SK-N-SH (cell line): ENCODE results near the gene SAMD4B. TPM values are rescaled to one million over a fixed set of nuclear protein-coding genes. Genes with fewer than 3 reads are reported as not detected.

Source experiments
- CTCF ChIA-PET: fragments of 300-600, 350-600 bp; formaldehyde crosslinking; extraction: SDS; loops from one replicate; lab custom pipeline; 2021; lab: Yijun Ruan, JAX
- POLR2A ChIA-PET: fragments of 350-600 bp; sonication (Branson Sonifier 250); formaldehyde crosslinking; extraction: SDS; loops from one replicate; lab custom pipeline; 2020; ENCODE audit warnings: antibody characterized with exemption, inconsistent platforms; lab: Yijun Ruan, JAX
- DNase-seq: peaks from one replicate; pipeline ENCODE4 v3.0.0; 2012
- H2AFZ ChIP-seq: fragments of 200-600 bp; sonication (generic); 2 replicates; pipeline ENCODE4 v1.8.1; 2016; ENCODE audit warnings: antibody characterized with exemption, mild to moderate bottlenecking, low read depth
- H3F3A ChIP-seq: fragments of 200-600 bp; sonication (generic); replicated peaks from 2 replicates; pipeline ENCODE3; 2016; ENCODE audit warnings: antibody characterized with exemption, mild to moderate bottlenecking; ENCODE audit not compliant: insufficient read depth
- H3K27ac ChIP-seq, 2 experiments: fragments of 200-500 bp in 1 of 2; fragments of 200-600 bp in 1 of 2; sonication (Bioruptor generic) in 1 of 2; sonication (generic), shearing (Covaris generic) in 1 of 2; 2 replicates each; pipeline versions ENCODE4 v1.5.1 to v1.6.1; 2014 to 2016; ENCODE audit warnings: low read depth in 2 of 2, inconsistent platforms in 1 of 2, low read length in 1 of 2, mild to moderate bottlenecking in 1 of 2, mixed read lengths in 1 of 2
- H3K27me3 ChIP-seq: fragments of 200-600 bp; sonication (generic), shearing (Covaris generic); 2 replicates; pipeline ENCODE4 v1.6.1; 2016; ENCODE audit warnings: mixed run types; ENCODE audit not compliant: insufficient read depth
- H3K36me3 ChIP-seq, 2 experiments: fragments of 200-500 bp in 1 of 2; fragments of 200-600 bp in 1 of 2; sonication (Bioruptor generic) in 1 of 2; sonication (generic) in 1 of 2; replicated peaks in 1 of 2; 2 replicates each; pipeline versions ENCODE3 to v1.5.1; 2014 to 2016; ENCODE audit warnings: low read length in 1 of 2, mild to moderate bottlenecking in 1 of 2; ENCODE audit not compliant: insufficient read depth in 2 of 2, control insufficient read depth in 1 of 2
- H3K4me1 ChIP-seq, 2 experiments: fragments of 200-500 bp in 1 of 2; fragments of 200-600 bp in 1 of 2; sonication (Bioruptor generic) in 1 of 2; sonication (generic), shearing (Covaris generic) in 1 of 2; 2 replicates each; pipeline versions ENCODE4 v1.5.1 to v1.6.1; 2014 to 2016; ENCODE audit warnings: low read depth in 1 of 2, low read length in 1 of 2, mixed run types in 1 of 2; ENCODE audit not compliant: insufficient read depth in 2 of 2, control insufficient read depth in 1 of 2
- H3K4me2 ChIP-seq: fragments of 200-600 bp; sonication (generic), shearing (Covaris generic); 2 replicates; pipeline ENCODE4 v1.6.1; 2017; ENCODE audit warnings: mixed run types
- H3K4me3 ChIP-seq, 2 experiments: fragments of 200-500 bp in 1 of 2; fragments of 200-600 bp in 1 of 2; sonication (Bioruptor generic) in 1 of 2; sonication (generic), shearing (Covaris generic) in 1 of 2; 2 replicates each; pipeline versions ENCODE4 v1.5.1 to v1.8.1; 2014 to 2016; ENCODE audit warnings: low read depth in 2 of 2, inconsistent platforms in 1 of 2, low read length in 1 of 2, mild to moderate bottlenecking in 1 of 2, mixed read lengths in 1 of 2, moderate library complexity in 1 of 2
- H3K79me2 ChIP-seq: fragments of 200-600 bp; sonication (generic); 2 replicates; pipeline ENCODE4 v1.8.1; 2017; ENCODE audit warnings: mild to moderate bottlenecking; ENCODE audit not compliant: insufficient read depth
- H3K9ac ChIP-seq: fragments of 200-600 bp; sonication (generic); 2 replicates; pipeline ENCODE4 v1.6.1; 2017; ENCODE audit warnings: mixed run types
- H3K9me2 ChIP-seq: fragments of 200-600 bp; sonication (generic); 2 replicates; pipeline ENCODE4 v1.6.1; 2017; ENCODE audit warnings: mixed run types
- H3K9me3 ChIP-seq: fragments of 200-600 bp; sonication (generic); 2 replicates; pipeline ENCODE4 v1.6.1; 2017; ENCODE audit warnings: mixed run types, mild to moderate bottlenecking, moderate library complexity
- H4K20me1 ChIP-seq: fragments of 200-600 bp; sonication (generic); 2 replicates; pipeline ENCODE4 v1.6.1; 2017; ENCODE audit warnings: mild to moderate bottlenecking, mixed run types; ENCODE audit not compliant: insufficient read depth
- CHD2 ChIP-seq: fragments of 150-350 bp; IDR thresholded peaks from 2 replicates; pipeline ENCODE4 v1.6.1; 2018; ENCODE audit warnings: low read length; ENCODE audit not compliant: partially characterized antibody
- EZH2phosphoT487 ChIP-seq: fragments of 200-600 bp; sonication (generic); IDR thresholded peaks from 2 replicates; pipeline ENCODE4 v1.6.1; 2017; ENCODE audit warnings: low read depth, mixed run types, mild to moderate bottlenecking, antibody characterized with exemption, moderate library complexity, borderline replicate concordance
- FOSL2 ChIP-seq: IDR thresholded peaks from 2 replicates; pipeline ENCODE4 v1.4.0; 2012; ENCODE audit warnings: low read depth, mild to moderate bottlenecking, moderate library complexity, borderline replicate concordance
- GABPA ChIP-seq: IDR thresholded peaks from 2 replicates; pipeline ENCODE4 v1.4.0; 2012; ENCODE audit warnings: low read depth, mild to moderate bottlenecking
- MEF2A ChIP-seq: IDR thresholded peaks from 2 replicates; pipeline ENCODE4 v1.4.0; 2012; ENCODE audit warnings: low read depth, borderline replicate concordance
- MXI1 ChIP-seq: IDR thresholded peaks from 2 replicates; pipeline ENCODE4 v1.6.1; 2012; ENCODE audit warnings: mild to moderate bottlenecking, low read depth, low read length, improper control_type of control experiment
- NFIC ChIP-seq: IDR thresholded peaks from 2 replicates; pipeline ENCODE4 v1.4.0; 2012; ENCODE audit warnings: borderline replicate concordance
- NRF1 ChIP-seq: IDR thresholded peaks from 2 replicates; pipeline ENCODE4 v1.6.1; 2012; ENCODE audit warnings: low read depth, mild to moderate bottlenecking, low read length
- RAD21 ChIP-seq: IDR thresholded peaks from 2 replicates; pipeline ENCODE4 v1.6.1; 2012; ENCODE audit warnings: mild to moderate bottlenecking, low read length
- RCOR1 ChIP-seq: fragments of 150-350 bp; IDR thresholded peaks from 2 replicates; pipeline ENCODE4 v1.6.1; 2017; ENCODE audit warnings: antibody characterized with exemption, low read length
- RFX5 ChIP-seq: IDR thresholded peaks from 2 replicates; pipeline ENCODE4 v1.6.1; 2012; ENCODE audit warnings: mild to moderate bottlenecking, improper control_type of control experiment, low read length
- RXRA ChIP-seq: IDR thresholded peaks from 2 replicates; pipeline ENCODE4 v1.4.0; 2012; ENCODE audit warnings: low read depth, mild to moderate bottlenecking, borderline replicate concordance
- SIN3A ChIP-seq: IDR thresholded peaks from 2 replicates; pipeline ENCODE4 v1.6.1; 2012; ENCODE audit warnings: low read depth, mild to moderate bottlenecking, low read length, moderate library complexity, borderline replicate concordance
- TAF1 ChIP-seq: IDR thresholded peaks from 2 replicates; pipeline ENCODE4 v1.6.1; 2012; ENCODE audit warnings: low read depth, mild to moderate bottlenecking, low read length, moderate library complexity, borderline replicate concordance
- TCF12 ChIP-seq: IDR thresholded peaks from 2 replicates; pipeline ENCODE4 v1.4.0; 2012
- WGBS: methylation state at CpG from one replicate; pipeline ENCODE4 v1.1.6; 2017; ENCODE audit warnings: low lambda C conversion rate; 5-methylcytosine and 5-hydroxymethylcytosine counted together
- polyA plus RNA-seq, 3 experiments: library from polyadenylated mRNA; depleted of rRNA; stranded (reverse); fragments of >200 nt; gene quantifications; 2 replicates each; pipeline ENCODE4 v1.2.3, GENCODE V29; 2012
- TF ChIP-seq, protein P1 (sequence below): IDR thresholded peaks from 2 replicates; pipeline ENCODE4 v1.4.0; 2012; ENCODE audit warnings: low read depth
- TF ChIP-seq, protein P2 (sequence below): fragments of 200-600 bp; sonication (generic); IDR thresholded peaks from 2 replicates; pipeline ENCODE4 v1.6.1; 2017; ENCODE audit warnings: antibody characterized with exemption, mild to moderate bottlenecking, moderate library complexity
- TF ChIP-seq, protein P3 (sequence below): IDR thresholded peaks from 2 replicates; pipeline ENCODE4 v1.4.0; 2012; ENCODE audit warnings: low read depth, borderline replicate concordance

Gene SAMD4B
- polyA plus RNA-seq, 1 of the 3 experiments (the other 2 are of a cell fraction) = 83.0 TPM

DNA sequence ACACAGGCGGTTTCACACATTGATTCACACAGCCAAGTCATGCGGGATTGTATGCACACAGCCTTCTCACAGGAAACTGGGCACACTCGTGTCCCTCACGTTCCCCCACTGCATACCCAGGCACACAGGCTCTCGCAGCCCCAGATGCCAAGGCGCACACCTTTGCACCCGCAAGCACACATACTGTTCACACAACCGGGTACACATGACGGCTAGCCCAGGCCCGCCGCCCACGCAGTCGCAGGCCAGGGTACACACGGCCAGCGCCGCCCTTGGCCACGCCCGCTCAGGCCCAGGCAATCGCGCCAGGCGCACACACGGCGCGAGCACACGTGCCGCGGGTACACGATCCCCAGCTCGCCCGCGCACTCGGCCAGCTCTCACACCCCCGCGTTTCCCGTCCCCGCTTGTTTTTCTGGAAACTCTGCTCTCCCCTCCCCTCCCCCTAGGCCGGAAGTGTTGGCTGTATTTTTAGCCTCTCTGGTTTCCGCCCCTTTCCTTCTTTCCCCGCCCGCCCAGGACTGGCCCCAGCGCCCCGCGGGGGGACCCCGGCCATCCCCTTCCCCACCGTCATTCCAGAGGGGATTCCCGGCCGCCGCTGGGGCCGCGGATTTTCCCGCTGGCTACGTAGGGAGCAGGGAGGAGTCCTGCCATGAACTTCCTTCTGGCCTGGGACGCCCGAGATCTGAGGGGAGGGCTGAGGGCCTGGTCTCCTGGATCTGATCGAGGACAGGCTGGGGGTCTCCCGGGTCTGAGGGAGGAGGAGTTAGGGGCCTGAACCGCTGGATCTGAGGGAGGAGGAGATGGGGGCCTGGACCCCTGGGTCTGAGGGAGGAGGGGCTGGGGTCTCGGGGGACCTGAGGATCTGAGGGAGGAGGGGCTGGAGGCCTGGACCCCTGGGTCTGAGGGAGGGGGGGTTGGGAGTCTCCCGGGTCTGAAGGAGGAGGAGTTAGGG, 60.4 kb downstream of the SAMD4B start:
- Histone ChIP-seq H3K4me3 (peak overlapping the region; percentile 41 to 54), H3K9ac (peak overlapping the region; percentile 97), H3K9me3 (no peaks in the 10 kb centered on the region), H3K27ac (peak overlapping the region; percentile 77 to 100), H3K9me2 (no peaks in the 10 kb centered on the region), H4K20me1 (peaks cover 6% of the 10 kb centered on the region), H3K27me3 (no peaks in the 10 kb centered on the region), H3K36me3 (no peaks in the 10 kb centered on the region), H3K4me1 (peaks cover 17 to 36% of the 10 kb centered on the region in 2 experiments; a peak in 3 of 4 replicates), H2AFZ (peak overlapping the region; percentile 43; the same call in 1 of the 2 replicates), H3K4me2 (peak overlapping the region; percentile 98), H3F3A (peaks cover 43% of the 10 kb centered on the region), H3K79me2 (peaks cover 14% of the 10 kb centered on the region)
- TF ChIP-seq RAD21 = no peak
- peak; percentile 58 for TF ChIP-seq NRF1
- TF ChIP-seq MEF2A = peak; percentile 83; the same call in 1 of the 2 replicates
- TF ChIP-seq RFX5 = no peak
- TF ChIP-seq TAF1 = no peak; the same call in 1 of the 2 replicates
- TF ChIP-seq RXRA = no peak
- TF ChIP-seq, protein P1, sequence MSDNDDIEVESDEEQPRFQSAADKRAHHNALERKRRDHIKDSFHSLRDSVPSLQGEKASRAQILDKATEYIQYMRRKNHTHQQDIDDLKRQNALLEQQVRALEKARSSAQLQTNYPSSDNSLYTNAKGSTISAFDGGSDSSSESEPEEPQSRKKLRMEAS = peak; percentile 89; the same call in 1 of the 2 replicates
- TF ChIP-seq, protein P2, sequence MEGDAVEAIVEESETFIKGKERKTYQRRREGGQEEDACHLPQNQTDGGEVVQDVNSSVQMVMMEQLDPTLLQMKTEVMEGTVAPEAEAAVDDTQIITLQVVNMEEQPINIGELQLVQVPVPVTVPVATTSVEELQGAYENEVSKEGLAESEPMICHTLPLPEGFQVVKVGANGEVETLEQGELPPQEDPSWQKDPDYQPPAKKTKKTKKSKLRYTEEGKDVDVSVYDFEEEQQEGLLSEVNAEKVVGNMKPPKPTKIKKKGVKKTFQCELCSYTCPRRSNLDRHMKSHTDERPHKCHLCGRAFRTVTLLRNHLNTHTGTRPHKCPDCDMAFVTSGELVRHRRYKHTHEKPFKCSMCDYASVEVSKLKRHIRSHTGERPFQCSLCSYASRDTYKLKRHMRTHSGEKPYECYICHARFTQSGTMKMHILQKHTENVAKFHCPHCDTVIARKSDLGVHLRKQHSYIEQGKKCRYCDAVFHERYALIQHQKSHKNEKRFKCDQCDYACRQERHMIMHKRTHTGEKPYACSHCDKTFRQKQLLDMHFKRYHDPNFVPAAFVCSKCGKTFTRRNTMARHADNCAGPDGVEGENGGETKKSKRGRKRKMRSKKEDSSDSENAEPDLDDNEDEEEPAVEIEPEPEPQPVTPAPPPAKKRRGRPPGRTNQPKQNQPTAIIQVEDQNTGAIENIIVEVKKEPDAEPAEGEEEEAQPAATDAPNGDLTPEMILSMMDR = no peak
- TF ChIP-seq GABPA = no peak; the same call in none of the 2 replicates
- TF ChIP-seq CHD2 = peak; percentile 50
- peak; percentile 50; the same call in 1 of the 2 replicates for TF ChIP-seq SIN3A
- TF ChIP-seq EZH2phosphoT487 = no peak
- peak; percentile 30; the same call in 1 of the 2 replicates for TF ChIP-seq TCF12
- 0 out of 2 replicates have a peak, but pooled peaks have one; percentile 13 for TF ChIP-seq FOSL2
- peak; percentile 95 for TF ChIP-seq MXI1
- 0 out of 2 replicates have a peak, but pooled peaks have one; percentile 25 for TF ChIP-seq RCOR1
- peak; percentile 34; the same call in 1 of the 2 replicates for TF ChIP-seq NFIC
- TF ChIP-seq, protein P3, sequence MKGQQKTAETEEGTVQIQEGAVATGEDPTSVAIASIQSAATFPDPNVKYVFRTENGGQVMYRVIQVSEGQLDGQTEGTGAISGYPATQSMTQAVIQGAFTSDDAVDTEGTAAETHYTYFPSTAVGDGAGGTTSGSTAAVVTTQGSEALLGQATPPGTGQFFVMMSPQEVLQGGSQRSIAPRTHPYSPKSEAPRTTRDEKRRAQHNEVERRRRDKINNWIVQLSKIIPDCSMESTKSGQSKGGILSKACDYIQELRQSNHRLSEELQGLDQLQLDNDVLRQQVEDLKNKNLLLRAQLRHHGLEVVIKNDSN = peak; percentile 35; the same call in 1 of the 2 replicates
- ChIA-PET CTCF (interaction anchor here (0.9 to 6.5 kb wide), 4 partner anchors 9 to 444 kb away, joined by 3 to 106 read pairs (median 6); partner anchors contain the start of genes FBL, MED29, PAF1 and PLEKHG2), POLR2A (interaction anchor here (0.6 to 2.3 kb wide), 2 partner anchors 11 to 38 kb away, joined by 3 to 11 read pairs; partner anchors contain the start of genes MED29 and PAF1)
- 6% methylated on average over 42 of the region's 59 CpGs for WGBS
- peak; percentile 87 for DNase-seq
